A673 (cell line): ENCODE measurements around the gene COBL.

ENCODE experiments used
- EZH2 ChIP-seq: fragments of 200-600 bp; sonication (generic); IDR thresholded peaks from 2 replicates; pipeline ENCODE4 v1.6.1; 2017; ENCODE audit warnings: borderline replicate concordance, low read depth, mild to moderate bottlenecking, mixed read lengths, antibody characterized with exemption, low read length; ENCODE audit not compliant: poor library complexity, severe bottlenecking
- TF ChIP-seq, protein P1 (sequence below): fragments of 300-800, 200-600 bp; sonication (generic); conservative IDR thresholded peaks from 2 replicates; pipeline ENCODE4 v1.5.1; 2017; ENCODE audit warnings: low read depth, mild to moderate bottlenecking, antibody characterized with exemption, low read length, moderate library complexity, mixed read lengths

- TF ChIP-seq, protein P1, sequence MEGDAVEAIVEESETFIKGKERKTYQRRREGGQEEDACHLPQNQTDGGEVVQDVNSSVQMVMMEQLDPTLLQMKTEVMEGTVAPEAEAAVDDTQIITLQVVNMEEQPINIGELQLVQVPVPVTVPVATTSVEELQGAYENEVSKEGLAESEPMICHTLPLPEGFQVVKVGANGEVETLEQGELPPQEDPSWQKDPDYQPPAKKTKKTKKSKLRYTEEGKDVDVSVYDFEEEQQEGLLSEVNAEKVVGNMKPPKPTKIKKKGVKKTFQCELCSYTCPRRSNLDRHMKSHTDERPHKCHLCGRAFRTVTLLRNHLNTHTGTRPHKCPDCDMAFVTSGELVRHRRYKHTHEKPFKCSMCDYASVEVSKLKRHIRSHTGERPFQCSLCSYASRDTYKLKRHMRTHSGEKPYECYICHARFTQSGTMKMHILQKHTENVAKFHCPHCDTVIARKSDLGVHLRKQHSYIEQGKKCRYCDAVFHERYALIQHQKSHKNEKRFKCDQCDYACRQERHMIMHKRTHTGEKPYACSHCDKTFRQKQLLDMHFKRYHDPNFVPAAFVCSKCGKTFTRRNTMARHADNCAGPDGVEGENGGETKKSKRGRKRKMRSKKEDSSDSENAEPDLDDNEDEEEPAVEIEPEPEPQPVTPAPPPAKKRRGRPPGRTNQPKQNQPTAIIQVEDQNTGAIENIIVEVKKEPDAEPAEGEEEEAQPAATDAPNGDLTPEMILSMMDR: no peak
- no peak for TF ChIP-seq EZH2
These were observed 7.9 kb downstream of the COBL start for GRCh38 chr7:51308696-51309095.
